HFFc6 (cell line): ENCODE results near the gene ANKDD1A. TPM values are rescaled to one million over a fixed set of nuclear protein-coding genes. Genes with fewer than 3 reads are reported as not detected.

ENCODE experiments used
- DNase-seq: peaks from one replicate; pipeline ENCODE4 v3.0.0-alpha.2; 2018
- H3K27ac Mint-ChIP-seq: 2 replicates; pipeline ENCODE4 v1.8.0; 2020; ENCODE audit warnings: mild to moderate bottlenecking, mixed read lengths
- H3K27me3 Mint-ChIP-seq: 2 replicates; pipeline ENCODE4 v1.8.0; 2021; ENCODE audit warnings: mild to moderate bottlenecking, moderate library complexity, mixed read lengths; ENCODE audit not compliant: insufficient read depth
- H3K36me3 Mint-ChIP-seq: 2 replicates; pipeline ENCODE4 v1.8.0; 2021; ENCODE audit warnings: low read depth, mixed read lengths
- H3K4me1 Mint-ChIP-seq: 2 replicates; pipeline ENCODE4 v1.8.0; 2020; ENCODE audit warnings: low read depth, mixed read lengths
- H3K4me3 Mint-ChIP-seq: 2 replicates; pipeline ENCODE4 v1.8.0; 2020; ENCODE audit warnings: mild to moderate bottlenecking, moderate library complexity, mixed read lengths
- H3K9me3 Mint-ChIP-seq: 2 replicates; pipeline ENCODE4 v1.8.0; 2020; ENCODE audit warnings: mild to moderate bottlenecking, mixed read lengths
- CTCF ChIP-seq: fragments of 200-600 bp; sonication (generic); IDR thresholded peaks from 2 replicates; pipeline ENCODE4 v1.5.0; 2021; ENCODE audit warnings: antibody characterized with exemption, mild to moderate bottlenecking
- total RNA-seq, 6 experiments: library from RNA; stranded (reverse); fragmentation: NEBNext Ultra II Directional; extraction: Animal tissue kit (Norgen Biotek cat#: 25700); gene quantifications; 2 replicates in 1 of 6; 3 replicates in 5 of 6; pipeline ENCODE4 v1.2.3, GENCODE V29; 2021

ANKDD1A gene
- total RNA-seq, 6 experiments from 2014 or later, result 1.3 to 2.4 (median 1.9) TPM

GRCh38 chr15:64981812-64982431, 70.2 kb downstream of the ANKDD1A start:
- TF ChIP-seq CTCF, result no peak
- H3K9me3 Mint-ChIP-seq, result no peaks in the 10 kb centered on the region
- peaks cover 41% of the 10 kb centered on the region for H3K4me1 Mint-ChIP-seq
- peak overlapping the region; percentile 59 for H3K27ac Mint-ChIP-seq
- H3K36me3 Mint-ChIP-seq, result peaks cover 10% of the 10 kb centered on the region; the same call in 1 of the 2 replicates
- H3K4me3 Mint-ChIP-seq, result peak overlapping the region; percentile 77
- no peak for DNase-seq
- no peaks in the 10 kb centered on the region for H3K27me3 Mint-ChIP-seq

GRCh38 chr15:64982472-64982871, 70.8 kb downstream of the ANKDD1A start:
- no peak overlapping the region for H3K4me3 Mint-ChIP-seq
- peaks cover 46% of the 10 kb centered on the region for H3K4me1 Mint-ChIP-seq
- no peaks in the 10 kb centered on the region for H3K9me3 Mint-ChIP-seq
- H3K27ac Mint-ChIP-seq, result peak overlapping the region; percentile 57
- H3K27me3 Mint-ChIP-seq, result no peaks in the 10 kb centered on the region
- TF ChIP-seq CTCF, result no peak
- peaks cover 10% of the 10 kb centered on the region; the same call in 1 of the 2 replicates for H3K36me3 Mint-ChIP-seq
- DNase-seq, result peak; percentile 29

DNA sequence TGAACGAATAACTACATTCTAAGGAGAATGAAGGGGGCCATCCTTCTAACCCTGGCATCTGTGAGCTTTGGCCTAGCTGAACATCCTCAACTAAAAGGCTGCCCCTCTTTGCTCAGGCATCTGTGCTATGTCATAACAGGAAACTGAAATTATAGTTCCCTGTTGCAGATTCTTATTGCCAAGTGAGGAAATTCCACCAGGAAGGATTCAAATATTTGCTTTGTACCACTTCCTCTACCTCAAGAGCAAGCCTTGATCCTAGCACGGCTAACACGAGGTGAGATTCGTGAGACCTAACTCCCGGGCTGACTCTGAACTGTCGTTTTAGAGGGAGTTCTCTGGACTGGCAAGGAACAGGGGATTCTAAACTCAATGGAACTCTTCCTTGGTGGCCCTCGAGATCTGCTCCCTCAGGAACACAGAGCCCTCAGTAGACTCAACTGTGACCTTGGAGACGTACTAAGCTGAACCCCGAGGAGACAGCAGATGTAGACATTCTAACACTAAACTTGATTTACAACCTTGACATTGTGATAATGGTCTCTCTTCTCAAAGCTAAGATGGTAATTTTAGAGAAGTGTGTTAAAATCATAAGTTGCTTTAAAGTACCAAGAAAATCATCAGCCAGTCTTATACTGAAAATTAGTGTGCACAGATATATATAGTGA, 73.8 kb downstream of the ANKDD1A start:
- peak overlapping the region; percentile 94 for H3K27ac Mint-ChIP-seq
- DNase-seq, result peak; percentile 24
- H3K4me1 Mint-ChIP-seq, result peaks cover 66% of the 10 kb centered on the region
- TF ChIP-seq CTCF, result no peak
- peak overlapping the region; percentile 80 for H3K4me3 Mint-ChIP-seq
- no peaks in the 10 kb centered on the region for H3K9me3 Mint-ChIP-seq
- peaks cover 1% of the 10 kb centered on the region; the same call in 1 of the 2 replicates for H3K27me3 Mint-ChIP-seq
- peaks cover 8% of the 10 kb centered on the region; the same call in 1 of the 2 replicates for H3K36me3 Mint-ChIP-seq

DNA sequence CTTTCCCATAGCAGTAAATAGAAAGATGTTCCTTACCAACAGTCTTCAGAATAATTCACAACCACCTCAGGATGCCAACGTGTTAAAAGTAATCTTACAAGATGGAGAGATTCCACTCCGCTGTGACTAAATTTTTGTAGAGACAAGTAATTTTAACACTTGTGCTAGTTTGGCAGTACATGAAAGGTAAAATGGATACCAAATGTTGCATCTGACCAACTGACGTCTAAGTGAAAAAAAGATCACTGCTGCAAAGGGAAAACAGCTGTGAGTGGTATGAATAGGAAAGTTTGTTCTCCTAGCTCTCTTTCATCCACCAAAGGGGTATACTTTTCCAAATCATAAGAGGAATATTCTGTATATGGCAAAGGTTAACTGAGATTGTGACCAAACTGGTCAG, 75.4 kb downstream of the ANKDD1A start:
- no peaks in the 10 kb centered on the region for H3K9me3 Mint-ChIP-seq
- peaks cover 64% of the 10 kb centered on the region for H3K4me1 Mint-ChIP-seq
- peaks cover 1% of the 10 kb centered on the region; the same call in 1 of the 2 replicates for H3K27me3 Mint-ChIP-seq
- peaks cover 8% of the 10 kb centered on the region; the same call in 1 of the 2 replicates for H3K36me3 Mint-ChIP-seq
- TF ChIP-seq CTCF, result no peak
- peak overlapping the region; percentile 72 for H3K27ac Mint-ChIP-seq
- peak overlapping the region; percentile 55; the same call in 1 of the 2 replicates for H3K4me3 Mint-ChIP-seq
- DNase-seq, result no peak

DNA sequence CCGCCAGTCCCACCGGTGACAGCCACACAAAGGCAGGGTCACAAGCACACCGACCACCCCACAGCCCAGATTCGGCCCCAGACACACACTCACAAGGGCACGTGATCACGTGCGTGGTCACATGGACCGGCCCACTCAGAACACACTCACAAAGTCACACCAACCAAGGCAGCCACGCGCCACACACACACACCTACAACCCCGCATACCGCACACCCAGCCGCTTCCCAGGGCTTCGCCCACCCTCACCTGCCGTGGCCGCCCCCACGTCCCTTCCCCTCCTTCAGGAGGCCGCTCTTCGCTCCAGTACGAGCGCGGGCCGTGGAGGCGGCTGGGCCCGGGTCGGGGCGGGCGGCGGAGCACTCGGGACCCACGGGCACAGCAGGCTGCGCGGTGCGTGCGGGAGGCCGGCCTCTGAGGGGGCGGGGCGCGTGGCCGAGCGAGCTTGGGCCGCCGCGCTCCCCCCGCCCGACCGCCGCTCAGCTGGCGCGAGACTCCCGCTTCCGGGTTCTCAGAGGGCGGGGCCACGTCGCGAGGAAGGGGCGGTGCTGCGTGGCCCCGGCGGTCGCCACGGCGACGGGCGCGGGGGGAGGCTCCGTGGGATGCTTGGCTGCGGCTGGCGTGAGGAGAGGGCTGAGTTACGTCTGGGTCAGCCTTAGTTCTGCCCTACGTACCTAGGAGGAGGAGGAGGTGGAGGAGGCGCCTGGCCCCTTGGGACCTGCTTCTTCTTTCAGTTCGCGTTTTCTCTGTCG, 77.9 kb downstream of the ANKDD1A start, which contains the start of gene SPG21:
TSS of gene SPG21 (minus strand) at position 499 of the 752 bp plus-strand sequence. CDS start 6,345 bp downstream, outside the sequence.
- Mint-ChIP-seq H3K27ac (peak within 1 kb of the TSS; percentile 98), H3K4me3 (peak within 1 kb of the TSS; percentile 100), H3K27me3 (peaks cover 1% of the 10 kb centered on the region; the same call in 1 of the 2 replicates), H3K9me3 (no peaks in the 10 kb centered on the region), H3K36me3 (peaks cover 8% of the 10 kb centered on the region; the same call in 1 of the 2 replicates), H3K4me1 (peaks cover 49% of the 10 kb centered on the region)
- peak; percentile 84 for DNase-seq
- no peak for TF ChIP-seq CTCF
